Measurements from ENCODE around the gene SPATA12. TPM values are rescaled to one million over a fixed set of nuclear protein-coding genes. Genes with fewer than 3 reads are reported as not detected.

The SPATA12 gene
- total and polyA plus RNA-seq, 2 of the 8 experiments (the other 6 are each of a cell fraction or from before 2014, with no cell fraction given) = 0.19 to 0.97 TPM

DNA sequence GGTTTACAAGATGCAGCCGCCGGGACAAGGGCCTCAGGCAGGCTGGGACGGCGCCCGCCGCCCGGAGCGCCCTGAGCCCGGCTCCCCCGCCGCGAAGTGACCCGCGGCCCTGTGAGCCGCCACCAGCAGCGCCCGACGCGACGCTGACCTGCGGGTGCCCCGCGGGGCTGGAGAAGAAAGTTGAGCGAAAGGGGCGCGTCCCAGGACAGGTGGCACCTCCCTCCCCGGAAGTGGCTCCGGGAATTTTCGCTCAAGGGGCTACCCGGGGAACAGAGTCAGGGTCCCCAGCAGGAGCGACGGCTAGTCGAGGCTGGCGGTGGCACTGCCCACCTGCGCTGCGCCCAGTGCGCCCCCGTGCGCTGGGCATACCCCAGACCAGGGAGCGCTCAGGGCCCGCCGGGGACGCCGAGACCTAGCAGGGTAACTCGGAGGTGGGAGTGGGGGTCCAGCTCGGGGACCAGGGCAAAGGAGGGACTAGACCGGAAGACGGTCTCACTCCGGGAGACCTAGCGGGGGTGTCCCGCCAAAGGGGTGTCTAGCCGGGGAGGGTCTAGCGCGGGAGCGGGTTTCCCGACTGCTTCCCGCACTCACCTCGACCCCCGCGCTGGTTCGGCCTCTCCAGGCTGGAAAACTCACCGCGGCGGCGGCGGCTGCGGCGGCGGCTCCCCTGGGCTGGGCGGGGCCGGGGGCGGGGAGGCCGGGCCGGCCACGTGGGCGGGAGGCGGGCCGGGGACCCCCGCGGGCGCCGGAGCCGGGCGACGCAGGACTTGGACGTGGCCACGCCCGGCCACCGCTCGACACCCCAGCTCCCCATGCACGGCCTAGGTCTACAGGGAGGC lies 18.4 kb downstream of the SPATA12 start:
- Histone ChIP-seq H3K18ac (ENCODE audit: extremely low read depth, low read length) (peak overlapping the region; percentile 72), H3K9me3 (ENCODE audit: insufficient read depth in 2 of 2, low read depth in 1 of 2, low read length in 1 of 2) (no peaks in the 10 kb centered on the region), H3K79me1 (ENCODE audit: low read depth, low read length) (no peaks in the 10 kb centered on the region; the same call in 1 of the 2 replicates), H3K79me2 (ENCODE audit: control insufficient read depth in 1 of 2, insufficient read depth in 2 of 2, low read length in 2 of 2) (no peaks in the 10 kb centered on the region), H4K20me1 (replicated peaks in 1 of 2; ENCODE audit: control insufficient read depth in 1 of 2, insufficient read depth in 2 of 2, low read length in 2 of 2) (peaks cover 0 to 4% of the 10 kb centered on the region in 2 experiments), H3K36me3 (ENCODE audit: control insufficient read depth in 2 of 4, insufficient read depth in 4 of 4, low read length in 3 of 4) (no peaks in the 10 kb centered on the region), H4K91ac (replicated peaks; ENCODE audit: insufficient read length, low read length) (no peak overlapping the region), H4K8ac (ENCODE audit: extremely low read depth, insufficient read depth, low read length) (peak overlapping the region; percentile 64), H3K27ac (ENCODE audit: low read depth, low read length) (no peak overlapping the region), H3K9ac (replicated peaks in 1 of 4; ENCODE audit: extremely low read depth in 1 of 4, low read depth in 3 of 4, low read length in 3 of 4) (peak overlapping the region in 3 of 4 experiments; percentile 40 to 58 (median 56); a peak in 4 of 7 replicates), H3K23ac (ENCODE audit: insufficient read length) (no peak overlapping the region), H2BK20ac (ENCODE audit: low read length) (no peak overlapping the region), H3K4me3 (ENCODE audit: extremely low read depth in 1 of 4, insufficient read depth in 2 of 4, low read depth in 3 of 4, low read length in 4 of 4) (peak overlapping the region; percentile 58 to 96 (median 82)), H2BK5ac (ENCODE audit: low read depth, low read length) (peak overlapping the region; percentile 76; the same call in 1 of the 2 replicates), H2BK15ac (ENCODE audit: low read length) (no peak overlapping the region), H2BK120ac (replicated peaks; ENCODE audit: low read depth, low read length) (no peak overlapping the region), H2BK12ac (ENCODE audit: low read depth, low read length) (0 out of 2 replicates have a peak overlapping the region, but pooled peaks have one; percentile 10), H3K4me1 (replicated peaks in 1 of 4; ENCODE audit: control insufficient read depth in 3 of 4, insufficient read depth in 4 of 4, low read length in 3 of 4) (peaks cover 4 to 7% (median 5%) of the 10 kb centered on the region in 4 experiments; a peak in 5 of 7 replicates), H3K14ac (ENCODE audit: insufficient read length) (no peak overlapping the region), H2AFZ (ENCODE audit: low read length) (peak overlapping the region; percentile 90; the same call in 1 of the 2 replicates), H3K27me3 (replicated peaks in 1 of 4; ENCODE audit: control insufficient read depth in 3 of 4, extremely low read depth in 1 of 4, insufficient read depth in 3 of 4, low read length in 3 of 4) (peaks cover 0 to 34% (median 27%) of the 10 kb centered on the region in 4 experiments; a peak in 6 of 7 replicates), H3K56ac (replicated peaks; ENCODE audit: insufficient read length, low read depth, low read length) (peak overlapping the region; percentile 42), H3K4ac (replicated peaks; ENCODE audit: insufficient read length, low read depth, low read length) (no peak overlapping the region), H3K23me2 (ENCODE audit: low read depth, low read length) (peaks cover 9% of the 10 kb centered on the region), H3K4me2 (ENCODE audit: insufficient read depth in 1 of 2, low read depth in 2 of 2, low read length in 2 of 2) (peak overlapping the region; percentile 85 to 97), H4K5ac (ENCODE audit: insufficient read length, low read depth, low read length) (peak overlapping the region; percentile 41), H2AK5ac (ENCODE audit: low read depth, low read length) (no peak overlapping the region)
- no peak for FAIRE-seq
- DNase-seq (ENCODE audit: low read depth in 1 of 2, low spot score in 2 of 2) = peak in 1 of 2 experiments; percentile 89
- POLR2A ChIA-PET (ENCODE audit: partially characterized antibody) = interaction anchor here (0.5 to 2.1 kb wide), 10 partner anchors 9 to 397 kb away, joined by 3 to 9 read pairs (median 4); partner anchors contain the start of gene SPATA12
- CTCF ChIA-PET (ENCODE audit: partially characterized antibody) = interaction anchor here (0.5 to 2.2 kb wide), 10 partner anchors 13 to 126 kb away, joined by 3 to 10 read pairs (median 3); no protein-coding TSS in a partner anchor
- WGBS, 2 experiments (ENCODE audit: extremely low coverage in 1 of 2, insufficient coverage in 1 of 2, insufficient read length in 1 of 2, insufficient replicate concordance in 2 of 2, low coverage in 1 of 2, low lambda C conversion rate in 2 of 2, missing lambda C conversion rate in 1 of 2) = 3% methylated on average over 52 of the region's 91 CpGs; no CpG with 5 or more reads in 1 of the 2 experiments
- TF ChIP-seq POU5F1 (IDR thresholded peaks at IDR 0.05; ENCODE audit: low read depth, low read length) (no peak), ZNF274 (IDR thresholded peaks at IDR 0.05; ENCODE audit: borderline replicate concordance, extremely low read depth, low read length) (no peak), RAD21 (IDR thresholded peaks at IDR 0.05 in 1 of 2, conservative IDR thresholded peaks at IDR 0.05 in 1 of 2; ENCODE audit: low read depth in 2 of 2, low read length in 2 of 2) (peak in 1 of 2 experiments; percentile 21; a peak in 1 of 4 replicates), POLR2A (IDR thresholded peaks at IDR 0.05; ENCODE audit: control extremely low read depth in 1 of 2, low read depth in 2 of 2, low read length in 2 of 2) (peak in 1 of 2 experiments; percentile 32; a peak in 1 of 3 replicates), KDM4A (IDR thresholded peaks at IDR 0.05; ENCODE audit: low read depth, low read length, severe bottlenecking) (peak; percentile 97), RNF2 (IDR thresholded peaks at IDR 0.05; ENCODE audit: borderline replicate concordance, low read depth, low read length, missing control alignments, poor library complexity, severe bottlenecking) (no peak)
- TF ChIP-seq, protein P1, sequence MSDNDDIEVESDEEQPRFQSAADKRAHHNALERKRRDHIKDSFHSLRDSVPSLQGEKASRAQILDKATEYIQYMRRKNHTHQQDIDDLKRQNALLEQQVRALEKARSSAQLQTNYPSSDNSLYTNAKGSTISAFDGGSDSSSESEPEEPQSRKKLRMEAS (IDR thresholded peaks at IDR 0.05) = peak; percentile 62; the same call in 1 of the 2 replicates
- TF ChIP-seq, protein P2, sequence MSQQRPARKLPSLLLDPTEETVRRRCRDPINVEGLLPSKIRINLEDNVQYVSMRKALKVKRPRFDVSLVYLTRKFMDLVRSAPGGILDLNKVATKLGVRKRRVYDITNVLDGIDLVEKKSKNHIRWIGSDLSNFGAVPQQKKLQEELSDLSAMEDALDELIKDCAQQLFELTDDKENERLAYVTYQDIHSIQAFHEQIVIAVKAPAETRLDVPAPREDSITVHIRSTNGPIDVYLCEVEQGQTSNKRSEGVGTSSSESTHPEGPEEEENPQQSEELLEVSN (IDR thresholded peaks at IDR 0.05) = peak; percentile 60; the same call in 1 of the 2 replicates
